Esophagus squamous epithelium (tissue), 5 donors: Measurements from ENCODE around the gene MOB1A. TPM values are rescaled to one million over a fixed set of nuclear protein-coding genes. Genes with fewer than 3 reads are reported as not detected.

Experiments
- DNase-seq: peaks from one replicate; lab custom pipeline; 2025; lab: John Stamatoyannopoulos, UW
- H3K27ac ChIP-seq, 4 donors: fragments of 200-600 bp; sonication (generic); one replicate each; pipeline ENCODE4 v1.5.1; 2016 to 2019; ENCODE audit warnings: mild to moderate bottlenecking in 1 of 4
- H3K27me3 ChIP-seq, 4 donors: fragments of 200-600 bp; sonication (generic); 1 replicate in 3 of 4; 2 replicates in 1 of 4; pipeline versions ENCODE4 v1.5.1 to v1.6.0; 2017 to 2021; ENCODE audit warnings: antibody characterized with exemption in 1 of 4
- H3K36me3 ChIP-seq, 3 donors: fragments of 200-600 bp; sonication (generic); one replicate each; pipeline ENCODE4 v1.5.1; 2016 to 2019
- H3K4me1 ChIP-seq, 3 donors: fragments of 200-600 bp; sonication (generic); one replicate each; pipeline ENCODE4 v1.5.1; 2017 to 2019
- H3K4me3 ChIP-seq, 4 donors: fragments of 200-600 bp; sonication (generic); 1 replicate in 3 of 4; 2 replicates in 1 of 4; pipeline ENCODE4 v1.5.1; 2016 to 2019; ENCODE audit warnings: mild to moderate bottlenecking in 2 of 4, moderate library complexity in 1 of 4
- H3K9me3 ChIP-seq, 3 donors: fragments of 200-600 bp; sonication (generic); one replicate each; pipeline ENCODE4 v1.5.1; 2016 to 2019
- POLR2A ChIP-seq, 4 donors: fragments of 450-650 bp; IDR thresholded peaks; one replicate each; pipeline ENCODE4 v1.6.1; 2017; ENCODE audit warnings: antibody characterized with exemption in 4 of 4, mild to moderate bottlenecking in 4 of 4, moderate library complexity in 3 of 4
- WGBS, 2 donors: methylation state at CpG; one replicate each; pipeline ENCODE4 v1.1.5; 2018; 5-methylcytosine and 5-hydroxymethylcytosine counted together
- intact Hi-C: fragments of 100-400 bp; cut with DNase I; formaldehyde crosslinking; loops from one replicate; pipeline ENCODE4 v1.15.0; 2022
- total RNA-seq, 4 donors: library from RNA; depleted of rRNA; stranded (reverse); fragments of >200 nt; gene quantifications; one replicate each; pipeline ENCODE4 v1.1.0, GENCODE V29; 2016
- TF ChIP-seq, protein P1 (sequence below), 6 experiments: fragments of 450-650 bp in 4 of 6; fragments of 200-600 bp in 2 of 6; sonication (generic) in 2 of 6; IDR thresholded peaks; one replicate each; pipeline ENCODE4 v1.5.1; 2016 to 2019; ENCODE audit warnings: antibody characterized with exemption in 6 of 6, mild to moderate bottlenecking in 4 of 6, moderate library complexity in 4 of 6
- donor health status: DM: yes; HTN: yes; CAD: no.

The MOB1A gene
- total RNA-seq, 4 donors from 2014 or later = 87.9 to 125 (median 102) TPM

DNA sequence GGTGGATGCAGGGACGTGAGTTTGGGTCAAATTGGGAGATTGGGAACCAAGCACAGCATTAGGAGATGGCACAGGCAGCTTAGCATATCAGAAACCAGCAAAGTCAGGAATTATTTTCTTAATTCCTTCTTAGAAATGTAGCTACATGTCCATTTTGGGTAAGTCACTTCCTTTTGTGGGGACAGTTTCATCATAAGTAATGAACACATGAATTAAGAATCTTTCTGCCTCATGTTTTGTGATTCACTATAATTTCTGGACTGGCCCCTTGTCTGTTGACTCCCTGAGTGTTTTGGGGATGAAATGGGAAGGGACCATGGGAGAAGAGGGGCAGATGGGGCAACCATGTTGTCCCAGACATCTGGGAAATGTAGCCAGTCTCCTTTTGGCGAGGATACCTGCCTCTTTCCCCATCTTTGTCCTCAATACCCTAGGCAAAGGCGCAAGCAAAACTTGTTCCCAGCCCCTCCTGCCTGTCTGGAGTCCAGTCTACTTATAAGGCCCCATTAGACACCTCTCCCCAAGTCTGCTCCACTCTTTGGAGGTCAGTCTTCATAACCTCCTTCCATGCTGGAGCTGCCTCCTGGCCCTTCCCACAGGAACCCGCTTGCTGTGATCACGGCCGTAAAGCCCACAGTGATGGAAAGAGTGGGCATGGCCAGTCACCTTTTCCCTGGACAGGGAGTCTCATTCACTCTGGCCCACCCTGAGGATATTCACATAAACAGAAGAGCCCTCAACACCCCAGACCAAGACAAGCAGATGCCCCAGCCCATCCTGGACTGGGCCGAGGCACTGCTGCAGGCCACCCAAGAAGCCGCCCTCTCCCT is 45.5 kb upstream of the MOB1A start:
- 93 to 96% methylated on average over 3 to 5 of the region's 8 CpGs for WGBS, 2 donors
- intact Hi-C loops = no loop called here
- DNase-seq = no peak
- peaks cover 3 to 15% (median 9%) of the 10 kb centered on the region in 3 donors for H3K4me1 ChIP-seq
- no peak overlapping the region for H3K4me3 ChIP-seq
- no peaks in the 10 kb centered on the region for H3K27me3 ChIP-seq
- TF ChIP-seq, protein P1, sequence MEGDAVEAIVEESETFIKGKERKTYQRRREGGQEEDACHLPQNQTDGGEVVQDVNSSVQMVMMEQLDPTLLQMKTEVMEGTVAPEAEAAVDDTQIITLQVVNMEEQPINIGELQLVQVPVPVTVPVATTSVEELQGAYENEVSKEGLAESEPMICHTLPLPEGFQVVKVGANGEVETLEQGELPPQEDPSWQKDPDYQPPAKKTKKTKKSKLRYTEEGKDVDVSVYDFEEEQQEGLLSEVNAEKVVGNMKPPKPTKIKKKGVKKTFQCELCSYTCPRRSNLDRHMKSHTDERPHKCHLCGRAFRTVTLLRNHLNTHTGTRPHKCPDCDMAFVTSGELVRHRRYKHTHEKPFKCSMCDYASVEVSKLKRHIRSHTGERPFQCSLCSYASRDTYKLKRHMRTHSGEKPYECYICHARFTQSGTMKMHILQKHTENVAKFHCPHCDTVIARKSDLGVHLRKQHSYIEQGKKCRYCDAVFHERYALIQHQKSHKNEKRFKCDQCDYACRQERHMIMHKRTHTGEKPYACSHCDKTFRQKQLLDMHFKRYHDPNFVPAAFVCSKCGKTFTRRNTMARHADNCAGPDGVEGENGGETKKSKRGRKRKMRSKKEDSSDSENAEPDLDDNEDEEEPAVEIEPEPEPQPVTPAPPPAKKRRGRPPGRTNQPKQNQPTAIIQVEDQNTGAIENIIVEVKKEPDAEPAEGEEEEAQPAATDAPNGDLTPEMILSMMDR (IDR thresholded peaks at IDR 0.05) = no peak
- no peak for TF ChIP-seq POLR2A (IDR thresholded peaks at IDR 0.05)
- no peak overlapping the region for H3K27ac ChIP-seq
- peaks cover 0 to 10% (median 0%) of the 10 kb centered on the region in 3 donors for H3K36me3 ChIP-seq
- no peaks in the 10 kb centered on the region for H3K9me3 ChIP-seq

DNA sequence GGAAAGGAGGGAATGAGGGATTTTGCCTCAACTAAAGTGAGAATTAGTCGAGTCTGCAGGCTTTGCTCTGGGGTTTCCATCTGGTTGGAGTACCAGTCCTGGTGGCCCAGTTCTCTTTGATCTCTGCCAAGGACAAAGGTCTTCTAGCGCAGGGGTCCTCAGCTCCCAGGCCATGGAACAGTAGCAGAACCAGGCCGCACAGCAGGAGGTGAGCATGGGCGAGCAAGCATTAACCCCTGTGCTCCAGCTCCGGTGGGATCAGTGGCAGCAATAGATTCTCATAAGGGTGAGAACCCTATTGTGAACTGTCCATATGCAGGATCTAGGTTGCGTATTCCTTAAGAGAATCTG is 43.6 kb upstream of the MOB1A start:
- H3K27ac ChIP-seq = no peak overlapping the region
- no peaks in the 10 kb centered on the region for H3K9me3 ChIP-seq
- peaks cover 0 to 17% (median 0%) of the 10 kb centered on the region in 3 donors for H3K36me3 ChIP-seq
- H3K27me3 ChIP-seq = no peaks in the 10 kb centered on the region
- no peak for DNase-seq
- peaks cover 3 to 15% (median 9%) of the 10 kb centered on the region in 3 donors for H3K4me1 ChIP-seq
- WGBS, 2 donors = 85 to 94% methylated on average over 4 to 5 of the region's 6 CpGs
- TF ChIP-seq, protein P1 (IDR thresholded peaks at IDR 0.05) = no peak
- no peak for TF ChIP-seq POLR2A (IDR thresholded peaks at IDR 0.05)
- H3K4me3 ChIP-seq = no peak overlapping the region
- intact Hi-C loops = no loop called here

DNA sequence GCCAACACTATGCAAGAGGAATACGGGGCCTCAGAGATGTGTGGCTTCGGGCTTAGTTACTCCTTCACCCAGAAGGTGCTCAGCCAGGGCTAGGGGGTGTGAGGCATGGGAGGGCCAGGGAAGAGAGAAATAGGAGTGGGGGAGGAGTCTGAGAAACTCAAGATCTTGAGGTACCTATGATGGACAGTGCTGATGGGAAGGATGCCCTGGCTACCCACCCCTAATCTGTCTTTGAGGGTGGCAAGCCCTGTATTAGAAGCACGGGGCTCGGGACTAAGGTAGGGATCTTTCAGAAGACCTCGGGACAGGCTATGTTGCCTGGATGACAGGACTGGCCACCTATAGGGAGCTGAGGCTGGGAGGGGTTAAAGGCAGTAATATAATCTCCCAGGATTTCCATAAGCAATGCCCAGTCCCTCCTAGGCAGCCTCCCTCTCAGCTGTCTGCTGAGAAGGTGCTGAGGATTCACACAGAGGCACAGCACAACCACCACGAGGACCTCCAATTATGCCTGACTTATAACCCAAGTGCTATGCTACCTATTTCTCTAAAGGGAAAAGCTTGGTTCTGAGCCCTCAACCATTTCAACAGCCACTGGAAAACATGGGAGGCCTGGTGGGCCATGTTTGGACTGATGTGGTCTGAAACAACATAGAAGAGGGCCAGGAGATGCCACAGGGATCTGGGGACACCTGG is 43.1 kb upstream of the MOB1A start:
- Histone ChIP-seq H3K27ac (no peak overlapping the region), H3K4me1 (peaks cover 0 to 11% (median 8%) of the 10 kb centered on the region in 3 donors), H3K4me3 (no peak overlapping the region), H3K36me3 (peaks cover 0 to 21% (median 0%) of the 10 kb centered on the region in 3 donors), H3K9me3 (no peaks in the 10 kb centered on the region), H3K27me3 (no peaks in the 10 kb centered on the region)
- WGBS, 2 donors = 90% methylated on average over 5 to 6 of the region's 6 CpGs
- TF ChIP-seq POLR2A (IDR thresholded peaks at IDR 0.05) = no peak
- TF ChIP-seq, protein P1 (IDR thresholded peaks at IDR 0.05) = no peak
- intact Hi-C loops = no loop called here
- no peak for DNase-seq

DNA sequence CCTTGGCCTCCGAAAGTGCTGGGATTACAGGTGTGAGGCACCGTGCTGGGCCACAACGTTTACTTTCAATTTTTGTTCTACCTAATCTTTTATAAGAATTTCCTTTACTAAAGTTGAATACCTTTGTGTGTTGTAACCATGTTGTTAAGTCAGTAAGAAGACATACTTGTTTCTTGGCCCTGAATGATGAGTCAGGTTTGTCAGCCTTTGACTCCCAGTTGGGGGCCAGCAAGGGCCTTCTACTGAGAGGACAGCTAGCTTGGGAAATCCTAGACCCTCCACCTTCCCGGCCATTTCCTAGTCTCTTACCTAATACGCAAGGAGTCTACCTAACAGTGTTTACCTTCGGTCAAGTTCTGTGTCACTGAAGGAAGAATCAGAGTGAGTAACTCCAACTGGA is 42.4 kb upstream of the MOB1A start:
- no peaks in the 10 kb centered on the region for H3K9me3 ChIP-seq
- 86 to 87% methylated on average over 6 of the region's 6 CpGs for WGBS, 2 donors
- no peak overlapping the region for H3K27ac ChIP-seq
- peaks cover 0 to 4% (median 2%) of the 10 kb centered on the region in 3 donors for H3K4me1 ChIP-seq
- H3K27me3 ChIP-seq = no peaks in the 10 kb centered on the region
- intact Hi-C loops = no loop called here
- peaks cover 0 to 28% (median 0%) of the 10 kb centered on the region in 3 donors for H3K36me3 ChIP-seq
- no peak for DNase-seq
- TF ChIP-seq, protein P1 (IDR thresholded peaks at IDR 0.05) = no peak
- TF ChIP-seq POLR2A (IDR thresholded peaks at IDR 0.05) = no peak
- no peak overlapping the region for H3K4me3 ChIP-seq
